GM18505 (cell line): Measurements from ENCODE around the gene STK36.

Experiments
- ATAC-seq: cut with Tn5 transposase; IDR thresholded peaks from one replicate; pipeline ENCODE4 v1.9.1; 2021; ENCODE audit not compliant: unreplicated experiment
- POLR2A ChIP-seq: IDR thresholded peaks from 4 replicates; pipeline ENCODE4 v1.6.1; 2011; ENCODE audit warnings: borderline replicate concordance; ENCODE audit not compliant: insufficient read depth, insufficient read length; ENCODE audit errors: extremely low read depth

Gene STK36

DNA sequence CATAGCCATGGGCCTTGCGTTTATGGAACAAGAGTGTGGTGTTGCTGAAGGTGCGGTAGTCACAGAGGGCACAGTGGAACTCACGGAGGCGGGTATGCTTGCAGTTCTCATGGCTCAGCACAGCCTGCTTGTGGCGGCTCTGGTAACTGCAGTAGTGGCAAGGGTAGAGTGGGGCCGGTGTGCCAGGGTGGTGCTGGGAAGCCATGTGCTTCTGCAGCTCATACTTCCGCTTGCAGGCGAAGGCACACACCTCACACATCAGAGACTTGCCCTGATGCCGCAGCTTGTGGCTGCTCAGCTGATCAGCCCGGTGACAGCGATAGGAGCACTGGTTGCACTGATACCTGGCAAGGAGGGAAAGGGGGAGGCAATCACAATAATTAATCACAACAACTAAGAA lies 27.2 kb upstream of the STK36 start:
- ATAC-seq = no peak
- no peak for TF ChIP-seq POLR2A

- ATAC-seq = no peak
- no peak for TF ChIP-seq POLR2A
These were observed 26.8 kb upstream of the STK36 start for GRCh38 chr2:218645126-218645525.

GRCh38 chr2:218648088-218648786 lies 23.6 kb upstream of the STK36 start:
- ATAC-seq = no peak
- peak; percentile 21 for TF ChIP-seq POLR2A

GRCh38 chr2:218648787-218649100 lies 23.1 kb upstream of the STK36 start:
- ATAC-seq = no peak
- TF ChIP-seq POLR2A = no peak

- TF ChIP-seq POLR2A = no peak
- ATAC-seq = no peak
These were observed 16.1 kb upstream of the STK36 start for GRCh38 chr2:218655751-218656150.

- TF ChIP-seq POLR2A = no peak
- ATAC-seq = peak; percentile 32
These were observed 13.1 kb upstream of the STK36 start for GRCh38 chr2:218658671-218659257.

DNA sequence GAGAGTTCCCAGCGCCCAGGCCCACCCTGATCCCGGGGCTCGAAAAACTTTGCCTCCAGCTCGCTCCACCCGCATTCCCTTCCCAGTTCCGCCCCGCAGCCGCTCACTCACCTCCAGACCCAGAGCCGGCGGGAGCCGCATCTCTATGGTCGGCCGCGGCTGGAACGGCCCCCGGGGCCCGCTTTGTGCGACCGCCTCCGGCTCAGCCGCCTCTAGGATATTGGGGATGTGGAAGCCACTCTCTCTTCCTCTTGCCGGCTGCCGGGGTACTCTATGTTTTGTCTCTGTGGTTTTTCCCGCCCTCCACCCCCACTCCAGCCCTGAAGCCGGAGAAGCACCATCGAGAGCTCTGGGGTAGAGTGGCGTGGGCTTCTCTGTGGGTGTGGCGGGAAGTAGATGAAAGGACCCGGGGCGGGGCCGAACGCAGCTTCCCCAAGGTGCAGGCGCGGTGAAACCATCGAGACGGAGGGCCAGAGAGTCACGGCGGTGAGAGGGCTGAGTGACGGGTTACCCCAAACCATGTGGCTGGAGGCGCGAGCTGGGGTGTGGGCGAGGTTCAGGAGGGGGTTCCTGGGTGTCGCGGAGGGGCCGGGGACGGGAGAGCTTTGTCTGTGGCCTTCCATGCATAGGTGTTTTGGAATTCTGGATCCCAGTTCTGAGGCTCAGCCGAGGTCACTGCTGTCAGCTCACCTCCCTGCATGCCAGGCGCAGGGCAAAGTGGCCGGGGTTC lies 12.5 kb upstream of the STK36 start, which contains the start of the genes BCS1L and ZNF142:
BCS1L (plus strand) TSS at position 426 of the 730 bp plus-strand sequence. CDS start 1,305 bp downstream, outside the sequence.
ZNF142 (minus strand) TSS at position 366 of the 730 bp plus-strand sequence. CDS start 3,194 bp downstream, outside the sequence.
- ATAC-seq = peak; percentile 93
- peak; percentile 61 for TF ChIP-seq POLR2A

GRCh38 chr2:218659988-218660358 lies 11.9 kb upstream of the STK36 start:
- no peak for ATAC-seq

GRCh38 chr2:218662377-218662776 lies 9.5 kb upstream of the STK36 start:
- ATAC-seq = no peak
- no peak for TF ChIP-seq POLR2A

More at GRCh38 chr2:218659988-218660358, 11.9 kb upstream of the STK36 start:
- TF ChIP-seq POLR2A = no peak

GRCh38 chr2:218662827-218663226 lies 9.1 kb upstream of the STK36 start:
- no peak for ATAC-seq
- no peak for TF ChIP-seq POLR2A

GRCh38 chr2:218663901-218664300 lies 8.0 kb upstream of the STK36 start:
- no peak for TF ChIP-seq POLR2A
- no peak for ATAC-seq

- TF ChIP-seq POLR2A = no peak
- ATAC-seq = no peak
These were observed 7.2 kb upstream of the STK36 start for GRCh38 chr2:218664653-218665052.

- no peak for ATAC-seq
- TF ChIP-seq POLR2A = no peak
These were observed 711 bp upstream of the STK36 start for GRCh38 chr2:218671097-218671653.
